NCI-H2196 treated with DMSO at 0.1 percent for 48 hours (cell line): ENCODE results near the gene IFNGR2.
"Not testable (repeated sequence)": the region's sequence is repeated elsewhere in the genome, so short reads cannot be mapped to it uniquely, and the experiment has no call there.

Experiments used
- DNase-seq: peaks from one replicate; lab custom pipeline; 2025; ENCODE audit not compliant: unreplicated experiment; lab: John Stamatoyannopoulos, UW

The IFNGR2 gene

GRCh38 chr21:33434770-33435360, 31.7 kb downstream of the IFNGR2 start:
- DNase-seq, result no peak

GRCh38 chr21:33437140-33437539, 33.9 kb downstream of the IFNGR2 start:
- DNase-seq, result no peak

- peak; percentile 86 for DNase-seq
Observed at GRCh38 chr21:33441489-33442477, 38.6 kb downstream of the IFNGR2 start.

- DNase-seq, result no peak
Observed at GRCh38 chr21:33443194-33443593, 40.0 kb downstream of the IFNGR2 start.

- no peak for DNase-seq
Observed at GRCh38 chr21:33444499-33444898, 41.3 kb downstream of the IFNGR2 start.

GRCh38 chr21:33446620-33447019, 43.4 kb downstream of the IFNGR2 start:
- DNase-seq, result not testable (repeated sequence)

- no peak for DNase-seq
Observed at GRCh38 chr21:33449616-33450015, 46.4 kb downstream of the IFNGR2 start.

- DNase-seq, result no peak
Observed at GRCh38 chr21:33451634-33452071, 48.4 kb downstream of the IFNGR2 start.

GRCh38 chr21:33452362-33452761, 49.1 kb downstream of the IFNGR2 start:
- DNase-seq, result no peak

- no peak for DNase-seq
Observed at GRCh38 chr21:33455686-33456446, 52.7 kb downstream of the IFNGR2 start.

- no peak for DNase-seq
Observed at GRCh38 chr21:33458861-33459260, 55.6 kb downstream of the IFNGR2 start.

GRCh38 chr21:33461538-33462250, 58.5 kb downstream of the IFNGR2 start:
- DNase-seq, result no peak

- DNase-seq, result not testable (repeated sequence)
Observed at GRCh38 chr21:33469183-33469582, 66.0 kb downstream of the IFNGR2 start.

- DNase-seq, result no peak
Observed at GRCh38 chr21:33470701-33471100, 67.5 kb downstream of the IFNGR2 start.

- DNase-seq, result no peak
Observed at GRCh38 chr21:33473344-33473743, 70.1 kb downstream of the IFNGR2 start.

GRCh38 chr21:33477066-33477465, 73.9 kb downstream of the IFNGR2 start:
- DNase-seq, result no peak

- no peak for DNase-seq
Observed at GRCh38 chr21:33478182-33478581, 75.0 kb downstream of the IFNGR2 start.

- DNase-seq, result no peak
Observed at GRCh38 chr21:33478935-33479678, 75.9 kb downstream of the IFNGR2 start.

GRCh38 chr21:33479679-33480480, 76.7 kb downstream of the IFNGR2 start, which contains the start of gene TMEM50B:
Gene TMEM50B (minus strand): TSS chr21:33479974. CDS start chr21:33468885, 11,089 bp downstream.
- DNase-seq, result peak; percentile 86
